IMR-90 (cell line): ENCODE results near the gene TRAPPC12.

Experiments
- CEBPB ChIP-seq: IDR thresholded peaks from 2 replicates; pipeline ENCODE4 v1.6.1; 2012; ENCODE audit warnings: low read depth, low read length, improper control_type of control experiment
- CTCF ChIP-seq: conservative IDR thresholded peaks from 2 replicates; pipeline ENCODE4 v1.5.1; 2012; ENCODE audit warnings: mild to moderate bottlenecking, low read depth, low read length, improper control_type of control experiment
- ELK1 ChIP-seq: fragments of 150-350 bp; IDR thresholded peaks from 2 replicates; pipeline ENCODE4 v1.6.1; 2016; ENCODE audit warnings: low read depth, mild to moderate bottlenecking, low read length, moderate library complexity, borderline replicate concordance
- MAFK ChIP-seq: IDR thresholded peaks from 2 replicates; pipeline ENCODE4 v1.6.1; 2012; ENCODE audit warnings: low read depth, low read length, improper control_type of control experiment
- MXI1 ChIP-seq: IDR thresholded peaks from 2 replicates; pipeline ENCODE4 v1.6.1; 2012; ENCODE audit warnings: low read depth, mild to moderate bottlenecking, low read length, moderate library complexity, borderline replicate concordance
- POLR2A ChIP-seq: IDR thresholded peaks from 2 replicates; pipeline ENCODE4 v1.6.1; 2012; ENCODE audit warnings: mild to moderate bottlenecking, low read depth, low read length
- RAD21 ChIP-seq: IDR thresholded peaks from 2 replicates; pipeline ENCODE4 v1.6.1; 2012; ENCODE audit warnings: low read length, improper control_type of control experiment
- RFX5 ChIP-seq: IDR thresholded peaks from 2 replicates; pipeline ENCODE4 v1.8.0; 2012; ENCODE audit warnings: low read depth, mild to moderate bottlenecking, low read length, moderate library complexity
- SMC3 ChIP-seq: fragments of 150-350 bp; IDR thresholded peaks from 2 replicates; pipeline ENCODE4 v1.6.1; 2016; ENCODE audit warnings: low read depth, mild to moderate bottlenecking, antibody characterized with exemption, low read length, moderate library complexity
- USF2 ChIP-seq: fragments of 150-350 bp; IDR thresholded peaks from 2 replicates; pipeline ENCODE4 v1.6.1; 2017; ENCODE audit warnings: mild to moderate bottlenecking, antibody characterized with exemption, low read length, low read depth

GRCh38 chr2:3336844-3337243 lies 42.6 kb upstream of the TRAPPC12 start:
- TF ChIP-seq CTCF (no peak), CEBPB (no peak), MXI1 (no peak), RAD21 (no peak), POLR2A (no peak), RFX5 (no peak), SMC3 (no peak), ELK1 (no peak), MAFK (no peak), USF2 (no peak)
